BLaER1 treated with 17β-estradiol and CSF1 and Interleukin-3, amounts not matched to agents 10 nM and 100 nM (cell line): Measurements from ENCODE around the gene EVI2B.
A peak's percentile ranks its signal among the peaks of the same experiment; 100 is the strongest.
"Not testable (repeated sequence)": the region's sequence is repeated elsewhere in the genome, so short reads cannot be mapped to it uniquely, and the experiment has no call there.

ENCODE experiments used
- H3K27ac ChIP-seq, 11 experiments: shearing (Covaris generic); formaldehyde crosslinking; 2 replicates each; pipeline ENCODE4 v1.8.1; 2022
- H3K27me3 ChIP-seq, 11 experiments: shearing (Covaris generic); formaldehyde crosslinking; 2 replicates each; pipeline ENCODE4 v1.8.1; 2022
- H3K36me3 ChIP-seq, 11 experiments: shearing (Covaris generic); formaldehyde crosslinking; 2 replicates each; pipeline ENCODE4 v1.8.1; 2022
- H3K4me1 ChIP-seq, 10 experiments: shearing (Covaris generic); formaldehyde crosslinking; 2 replicates each; pipeline ENCODE4 v1.8.1; 2022
- H3K4me2 ChIP-seq, 11 experiments: shearing (Covaris generic); formaldehyde crosslinking; 2 replicates each; pipeline ENCODE4 v1.8.1; 2022
- H3K4me3 ChIP-seq, 10 experiments: shearing (Covaris generic); formaldehyde crosslinking; 2 replicates each; pipeline ENCODE4 v1.8.1; 2022
- H3K9ac ChIP-seq, 11 experiments: shearing (Covaris generic); formaldehyde crosslinking; 2 replicates each; pipeline ENCODE4 v1.8.1; 2022
- H3K9me3 ChIP-seq, 11 experiments: shearing (Covaris generic); formaldehyde crosslinking; replicated peaks in 1 of 11; 2 replicates each; pipeline ENCODE4 v1.8.1; 2022
- H4K20me1 ChIP-seq, 11 experiments: shearing (Covaris generic); formaldehyde crosslinking; 2 replicates each; pipeline ENCODE4 v1.8.1; 2022
- Cebpa-rat ChIP-seq, 11 experiments: shearing (Covaris generic); IDR thresholded peaks; 2 replicates each; pipeline ENCODE4 v1.8.1; 2022

The EVI2B gene

DNA sequence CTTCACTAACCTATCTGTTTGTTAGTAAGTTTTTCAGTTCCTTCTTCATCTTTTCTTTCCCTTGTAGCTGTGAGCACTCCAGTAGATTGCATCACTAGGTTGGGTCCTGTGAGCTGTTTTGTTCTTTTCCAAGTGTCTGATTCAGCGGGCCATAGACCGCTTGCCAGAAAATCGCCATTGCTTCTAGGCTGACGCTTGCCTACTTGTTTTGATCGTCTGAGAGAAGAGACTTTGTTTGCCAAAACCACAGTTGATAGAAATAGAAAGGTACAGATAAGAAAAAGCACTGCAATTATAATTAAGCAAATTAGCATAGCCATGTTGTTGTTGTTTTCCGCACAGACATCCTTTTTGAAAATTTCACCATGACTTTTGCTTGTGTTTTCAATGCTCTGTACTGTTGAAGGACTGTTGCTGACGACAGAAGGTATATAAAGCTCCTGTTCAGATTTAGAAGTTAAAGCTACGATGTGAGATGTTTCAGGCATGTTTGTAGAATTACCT lies 4.5 kb upstream of the EVI2B start:
- Histone ChIP-seq H3K27me3 (no peaks in the 10 kb centered on the region), H3K36me3 (peaks cover 3 to 56% (median 31%) of the 10 kb centered on the region in 11 experiments; a peak in 16 of 22 replicates), H3K27ac (peak overlapping the region; percentile 89 to 99 (median 96)), H3K9ac (peak overlapping the region; percentile 83 to 95 (median 90)), H4K20me1 (no peaks in the 10 kb centered on the region; a peak in 1 of 22 replicates), H3K4me1 (peaks cover 20 to 56% (median 45%) of the 10 kb centered on the region in 10 experiments), H3K9me3 (peaks cover 0 to 28% (median 12%) of the 10 kb centered on the region in 11 experiments; a peak in 15 of 22 replicates), H3K4me2 (peak overlapping the region; percentile 72 to 98 (median 87)), H3K4me3 (peak overlapping the region; percentile 61 to 89 (median 74))
- peak in 10 of 11 experiments; percentile 32 to 88 (median 84); a peak in 15 of 22 replicates for TF ChIP-seq Cebpa-rat (IDR thresholded peaks at IDR 0.05)

DNA sequence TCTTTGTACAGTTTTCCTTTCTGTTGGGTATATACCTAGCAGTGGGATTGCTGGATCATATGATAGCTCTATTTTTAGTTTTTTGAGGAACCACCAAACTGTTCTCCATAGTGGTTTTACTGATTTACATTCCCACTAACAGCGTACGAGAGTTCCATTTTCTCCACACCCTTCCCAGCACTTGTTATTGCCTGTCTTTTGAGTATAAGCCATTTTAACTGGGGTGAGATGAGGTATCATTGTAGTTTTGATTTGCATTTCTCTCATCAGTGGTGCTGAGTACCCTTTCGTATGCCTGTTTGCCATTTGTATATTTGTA lies 887 bp upstream of the EVI2B start:
- Histone ChIP-seq H3K36me3 (peaks cover 0 to 58% (median 31%) of the 10 kb centered on the region in 11 experiments; a peak in 16 of 22 replicates), H3K4me1 (peaks cover 27 to 68% (median 51%) of the 10 kb centered on the region in 10 experiments), H3K4me3 (peak overlapping the region in 8 of 10 experiments; percentile 9 to 89 (median 50); a peak in 7 of 20 replicates), H3K9me3 (peaks cover 0 to 30% (median 12%) of the 10 kb centered on the region in 11 experiments; a peak in 15 of 22 replicates), H3K27ac (peak overlapping the region; percentile 89 to 99 (median 96)), H4K20me1 (no peaks in the 10 kb centered on the region), H3K4me2 (peak overlapping the region in 10 of 11 experiments; percentile 8 to 98 (median 28); a peak in 13 of 22 replicates), H3K27me3 (no peaks in the 10 kb centered on the region), H3K9ac (peak overlapping the region; percentile 64 to 93 (median 82))
- no peak for TF ChIP-seq Cebpa-rat (IDR thresholded peaks at IDR 0.05)

DNA sequence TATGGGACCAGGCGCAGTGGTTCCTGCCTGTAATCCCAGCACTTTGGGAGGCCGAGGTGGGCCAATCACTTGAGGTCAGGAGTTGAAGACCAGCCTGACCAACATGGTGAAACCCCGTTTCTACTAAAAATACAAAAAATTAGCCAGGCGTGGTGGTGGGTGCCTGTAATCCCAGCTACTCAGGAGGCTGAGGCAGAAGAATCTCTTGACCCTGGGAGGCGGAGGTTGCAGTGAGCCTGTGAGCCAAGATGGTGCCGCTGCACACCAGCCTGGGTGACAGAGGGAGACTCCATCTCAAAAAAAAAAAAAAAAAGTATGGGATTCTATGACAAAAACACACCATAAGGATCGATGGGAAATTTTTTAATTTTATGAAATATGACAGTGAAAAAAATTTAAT lies 1.6 kb downstream of the EVI2B start:
- peak overlapping the region; percentile 60 to 89 (median 66) for H3K4me3 ChIP-seq
- peaks cover 11 to 50% (median 26%) of the 10 kb centered on the region in 11 experiments; a peak in 20 of 22 replicates for H3K36me3 ChIP-seq
- H3K9ac ChIP-seq, result peak overlapping the region; percentile 76 to 93 (median 83)
- H3K9me3 ChIP-seq, result peaks cover 0 to 30% (median 13%) of the 10 kb centered on the region in 11 experiments; a peak in 15 of 22 replicates
- peaks cover 44 to 79% (median 65%) of the 10 kb centered on the region in 10 experiments for H3K4me1 ChIP-seq
- peaks cover 0 to 14% (median 7%) of the 10 kb centered on the region in 11 experiments; a peak in 10 of 22 replicates for H4K20me1 ChIP-seq
- peak overlapping the region; percentile 80 to 97 (median 90) for H3K4me2 ChIP-seq
- peak overlapping the region; percentile 89 to 99 (median 96) for H3K27ac ChIP-seq
- not testable (repeated sequence) for H3K27me3 ChIP-seq

DNA sequence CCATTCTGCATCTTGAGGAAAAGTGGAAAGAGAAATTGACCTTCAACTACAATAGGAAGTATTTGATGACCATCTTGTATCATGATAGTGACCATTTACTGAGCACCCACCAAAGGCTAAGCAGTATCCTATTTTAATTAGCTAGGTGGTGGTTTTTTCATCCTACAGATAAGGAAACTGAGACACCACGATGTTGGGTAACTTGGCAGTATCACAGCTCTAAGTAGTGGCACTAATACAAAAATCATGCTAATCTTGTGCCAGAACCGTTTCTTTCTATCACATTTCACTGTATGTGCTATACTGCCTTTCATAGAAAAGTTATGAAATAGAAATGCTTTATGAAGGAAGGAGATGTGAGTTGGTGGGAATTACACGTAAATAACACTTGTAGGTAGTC lies 2.3 kb downstream of the EVI2B start:
- peak overlapping the region; percentile 60 to 89 (median 66) for H3K4me3 ChIP-seq
- H3K9ac ChIP-seq, result peak overlapping the region; percentile 76 to 93 (median 83)
- TF ChIP-seq Cebpa-rat (IDR thresholded peaks at IDR 0.05), result no peak
- H3K27me3 ChIP-seq, result no peaks in the 10 kb centered on the region
- H3K36me3 ChIP-seq, result peaks cover 18 to 51% (median 28%) of the 10 kb centered on the region in 11 experiments; a peak in 21 of 22 replicates
- H3K27ac ChIP-seq, result peak overlapping the region; percentile 89 to 99 (median 96)
- H4K20me1 ChIP-seq, result peaks cover 0 to 20% (median 7%) of the 10 kb centered on the region in 11 experiments; a peak in 10 of 22 replicates
- H3K4me2 ChIP-seq, result peak overlapping the region; percentile 80 to 97 (median 90)
- H3K4me1 ChIP-seq, result peaks cover 45 to 74% (median 62%) of the 10 kb centered on the region in 10 experiments
- peaks cover 0 to 33% (median 19%) of the 10 kb centered on the region in 11 experiments; a peak in 16 of 22 replicates for H3K9me3 ChIP-seq

DNA sequence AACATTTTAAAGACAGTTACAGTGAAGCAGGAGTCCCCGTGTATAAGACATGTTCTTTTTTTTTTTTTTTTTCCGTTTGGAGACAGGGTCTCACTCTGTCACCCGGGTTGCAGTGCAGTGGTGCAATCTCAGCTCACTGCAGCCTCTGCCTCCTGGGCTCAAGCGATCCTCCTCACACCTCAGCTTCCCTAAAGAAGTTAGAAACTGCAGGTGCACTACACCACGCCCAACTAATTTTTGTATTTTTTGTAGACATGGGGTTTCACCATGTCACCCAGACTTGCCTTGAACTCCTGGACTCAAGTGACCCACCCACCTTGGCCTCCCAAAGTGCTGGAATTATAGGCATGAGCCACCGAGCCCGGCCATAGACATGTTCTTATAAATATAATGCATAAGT lies 3.0 kb downstream of the EVI2B start:
- Histone ChIP-seq H3K4me2 (peak overlapping the region; percentile 80 to 97 (median 90)), H3K9me3 (peaks cover 0 to 36% (median 23%) of the 10 kb centered on the region in 11 experiments; a peak in 17 of 22 replicates), H4K20me1 (peaks cover 0 to 26% (median 10%) of the 10 kb centered on the region in 11 experiments; a peak in 10 of 22 replicates), H3K27me3 (no peaks in the 10 kb centered on the region), H3K9ac (peak overlapping the region; percentile 76 to 93 (median 83)), H3K4me1 (peaks cover 43 to 68% (median 58%) of the 10 kb centered on the region in 10 experiments), H3K36me3 (peaks cover 22 to 51% (median 30%) of the 10 kb centered on the region in 11 experiments; a peak in 21 of 22 replicates), H3K27ac (peak overlapping the region; percentile 89 to 99 (median 96)), H3K4me3 (peak overlapping the region; percentile 60 to 89 (median 66))
- TF ChIP-seq Cebpa-rat (IDR thresholded peaks at IDR 0.05), result peak in 1 of 11 experiments; percentile 58; a peak in 2 of 22 replicates

DNA sequence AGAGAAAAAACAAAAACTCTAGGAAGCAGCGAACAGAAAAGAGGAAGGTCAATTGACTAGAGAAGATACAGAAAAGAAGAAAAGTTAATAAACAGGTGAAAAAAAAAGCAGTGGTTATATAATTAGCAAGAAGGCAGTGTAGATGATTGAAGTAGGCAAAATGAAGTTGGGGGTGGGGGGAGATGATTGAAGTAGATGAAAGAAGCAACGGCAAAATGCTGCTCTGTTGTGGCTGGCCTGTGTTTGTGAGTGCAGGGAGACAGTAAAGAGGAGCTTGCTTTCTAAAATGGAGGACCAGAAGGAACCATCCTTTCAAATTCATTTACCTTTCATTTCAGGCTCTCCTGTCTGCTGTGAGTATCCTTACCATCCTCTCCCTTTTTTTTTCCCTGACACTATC lies 3.6 kb downstream of the EVI2B start:
- Histone ChIP-seq H3K9ac (peak overlapping the region; percentile 76 to 93 (median 83)), H3K27ac (peak overlapping the region; percentile 89 to 99 (median 96)), H3K4me2 (peak overlapping the region; percentile 80 to 97 (median 90)), H4K20me1 (peaks cover 0 to 32% (median 16%) of the 10 kb centered on the region in 11 experiments; a peak in 12 of 22 replicates), H3K4me3 (peak overlapping the region; percentile 60 to 89 (median 66)), H3K36me3 (peaks cover 26 to 51% (median 32%) of the 10 kb centered on the region in 11 experiments), H3K27me3 (no peaks in the 10 kb centered on the region), H3K4me1 (peaks cover 39 to 62% (median 54%) of the 10 kb centered on the region in 10 experiments), H3K9me3 (peaks cover 0 to 36% (median 25%) of the 10 kb centered on the region in 11 experiments; a peak in 19 of 22 replicates)
- no peak for TF ChIP-seq Cebpa-rat (IDR thresholded peaks at IDR 0.05)

DNA sequence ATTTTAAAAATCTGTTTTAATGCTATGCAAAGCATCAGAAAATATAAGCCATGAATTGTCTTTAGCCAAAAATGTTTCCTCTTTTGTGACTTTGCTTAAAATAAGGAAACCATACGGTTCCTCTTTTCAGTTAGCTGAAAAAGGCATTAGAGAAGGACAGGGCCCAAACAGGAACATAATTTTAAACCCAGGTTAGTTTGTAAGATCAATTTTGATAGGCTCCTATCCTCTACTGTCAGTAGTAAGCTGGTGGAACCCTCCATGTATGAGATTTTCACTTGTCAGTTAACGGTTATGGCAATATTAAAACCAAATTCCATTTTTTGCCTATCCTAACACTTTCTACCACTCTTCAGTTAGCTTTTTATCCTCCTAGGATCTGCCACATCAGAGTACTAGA lies 4.3 kb downstream of the EVI2B start:
- Histone ChIP-seq H3K36me3 (peaks cover 33 to 51% (median 38%) of the 10 kb centered on the region in 11 experiments), H3K4me1 (peaks cover 36 to 55% (median 49%) of the 10 kb centered on the region in 10 experiments), H3K27me3 (no peaks in the 10 kb centered on the region), H3K9me3 (peaks cover 0 to 36% (median 27%) of the 10 kb centered on the region in 11 experiments; a peak in 19 of 22 replicates), H4K20me1 (peaks cover 0 to 39% (median 23%) of the 10 kb centered on the region in 11 experiments; a peak in 12 of 22 replicates), H3K4me2 (peak overlapping the region; percentile 80 to 97 (median 90)), H3K9ac (peak overlapping the region; percentile 76 to 93 (median 83)), H3K27ac (peak overlapping the region; percentile 89 to 99 (median 96)), H3K4me3 (peak overlapping the region; percentile 60 to 89 (median 66); a peak in 19 of 20 replicates)
- no peak for TF ChIP-seq Cebpa-rat (IDR thresholded peaks at IDR 0.05)

DNA sequence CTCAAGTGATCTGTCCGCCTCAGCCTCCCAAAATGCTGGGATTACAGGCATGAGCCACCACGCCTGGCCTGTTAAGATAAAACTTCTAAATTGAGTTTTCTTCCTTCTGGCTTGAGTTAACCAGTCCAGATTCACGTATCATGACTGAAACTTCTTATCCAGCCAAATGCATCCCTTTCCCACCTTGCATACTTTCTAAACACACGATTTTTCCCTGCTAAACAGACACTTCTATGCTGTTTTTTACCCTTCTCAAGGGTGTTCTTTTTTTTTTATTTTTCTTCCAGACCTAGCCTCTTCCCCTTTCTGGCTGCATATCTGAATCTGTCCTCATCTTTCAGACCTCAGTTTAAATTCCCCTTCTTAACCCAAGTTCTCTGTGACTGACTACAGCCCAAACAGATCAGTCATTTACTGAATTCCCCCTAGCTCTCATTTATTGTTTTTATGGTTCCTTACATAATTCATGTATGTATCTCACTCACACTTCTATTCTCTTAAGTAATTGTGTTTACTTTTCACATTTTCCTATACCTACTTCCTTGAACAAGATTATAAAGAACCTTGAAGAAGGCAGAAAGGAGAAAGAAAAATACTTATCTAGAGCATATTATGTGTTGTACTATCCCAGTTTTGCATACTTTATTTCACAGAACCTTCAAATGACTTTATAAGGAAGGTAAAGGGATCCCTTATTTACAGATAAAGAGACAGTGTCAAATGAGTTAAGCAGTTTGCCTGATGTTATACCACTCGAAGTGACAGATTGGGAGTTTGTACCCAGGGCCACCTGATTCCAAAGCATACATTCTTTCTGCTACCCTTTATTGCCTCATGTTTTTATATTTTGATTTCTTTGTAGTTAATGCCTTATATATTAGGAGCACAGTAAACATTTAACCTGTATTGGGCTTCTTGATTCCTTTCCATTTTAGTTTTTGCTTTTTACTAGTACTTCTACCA lies 5.2 kb downstream of the EVI2B start:
- no peak for TF ChIP-seq Cebpa-rat (IDR thresholded peaks at IDR 0.05)
- Histone ChIP-seq H3K4me1 (peaks cover 33 to 54% (median 48%) of the 10 kb centered on the region in 10 experiments), H4K20me1 (peaks cover 0 to 48% (median 24%) of the 10 kb centered on the region in 11 experiments; a peak in 12 of 22 replicates), H3K9ac (peak overlapping the region; percentile 76 to 93 (median 83); a peak in 21 of 22 replicates), H3K27ac (peak overlapping the region; percentile 89 to 99 (median 96); a peak in 21 of 22 replicates), H3K27me3 (no peaks in the 10 kb centered on the region), H3K4me2 (peak overlapping the region; percentile 80 to 97 (median 90)), H3K4me3 (peak overlapping the region; percentile 37 to 89 (median 66); a peak in 17 of 20 replicates), H3K36me3 (peaks cover 39 to 59% (median 47%) of the 10 kb centered on the region in 11 experiments), H3K9me3 (peaks cover 0 to 40% (median 31%) of the 10 kb centered on the region in 11 experiments; a peak in 19 of 22 replicates)
